ENCODE results near the gene NT5M.

The NT5M gene

GRCh38 chr17:17365476-17366110, 62.4 kb downstream of the NT5M start:
- no peak overlapping the region for H3K27ac ChIP-seq (ENCODE audit: low read depth, low read length)
- no peak overlapping the region for H3K9ac ChIP-seq (ENCODE audit: low read length)
- no peaks in the 10 kb centered on the region for H3K27me3 ChIP-seq (ENCODE audit: control insufficient read depth, insufficient read depth, low read length)
- H3K4me1 ChIP-seq (ENCODE audit: control insufficient read depth, insufficient read depth, low read length), result no peaks in the 10 kb centered on the region
- no peak overlapping the region for H3K4me3 ChIP-seq (ENCODE audit: low read length)
- no peaks in the 10 kb centered on the region for H3K36me3 ChIP-seq (ENCODE audit: control insufficient read depth, insufficient read depth, low read length)

GRCh38 chr17:17366235-17366634, 63.1 kb downstream of the NT5M start:
- no peaks in the 10 kb centered on the region for H3K36me3 ChIP-seq (ENCODE audit: control insufficient read depth, insufficient read depth, low read length)
- H3K27ac ChIP-seq (ENCODE audit: low read depth, low read length), result no peak overlapping the region
- no peaks in the 10 kb centered on the region for H3K4me1 ChIP-seq (ENCODE audit: control insufficient read depth, insufficient read depth, low read length)
- no peaks in the 10 kb centered on the region for H3K27me3 ChIP-seq (ENCODE audit: control insufficient read depth, insufficient read depth, low read length)
- H3K9ac ChIP-seq (ENCODE audit: low read length), result no peak overlapping the region
- H3K4me3 ChIP-seq (ENCODE audit: low read length), result no peak overlapping the region

- Histone ChIP-seq H3K4me3 (ENCODE audit: low read length) (no peak overlapping the region), H3K9ac (ENCODE audit: low read length) (no peak overlapping the region), H3K36me3 (ENCODE audit: control insufficient read depth, insufficient read depth, low read length) (no peaks in the 10 kb centered on the region), H3K27ac (ENCODE audit: low read depth, low read length) (no peak overlapping the region), H3K27me3 (ENCODE audit: control insufficient read depth, insufficient read depth, low read length) (no peaks in the 10 kb centered on the region), H3K4me1 (ENCODE audit: control insufficient read depth, insufficient read depth, low read length) (no peaks in the 10 kb centered on the region)
Measured at GRCh38 chr17:17366941-17367875, 64.0 kb downstream of the NT5M start.

- Histone ChIP-seq H3K4me1 (ENCODE audit: control insufficient read depth, insufficient read depth, low read length) (no peaks in the 10 kb centered on the region), H3K4me3 (ENCODE audit: low read length) (no peak overlapping the region), H3K9ac (ENCODE audit: low read length) (no peak overlapping the region), H3K27me3 (ENCODE audit: control insufficient read depth, insufficient read depth, low read length) (no peaks in the 10 kb centered on the region), H3K36me3 (ENCODE audit: control insufficient read depth, insufficient read depth, low read length) (no peaks in the 10 kb centered on the region), H3K27ac (ENCODE audit: low read depth, low read length) (no peak overlapping the region)
Measured at GRCh38 chr17:17367931-17368330, 64.8 kb downstream of the NT5M start.

- no peaks in the 10 kb centered on the region for H3K36me3 ChIP-seq (ENCODE audit: control insufficient read depth, insufficient read depth, low read length)
- no peak overlapping the region for H3K4me3 ChIP-seq (ENCODE audit: low read length)
- no peaks in the 10 kb centered on the region for H3K4me1 ChIP-seq (ENCODE audit: control insufficient read depth, insufficient read depth, low read length)
- H3K27ac ChIP-seq (ENCODE audit: low read depth, low read length), result no peak overlapping the region
- no peaks in the 10 kb centered on the region for H3K27me3 ChIP-seq (ENCODE audit: control insufficient read depth, insufficient read depth, low read length)
- no peak overlapping the region for H3K9ac ChIP-seq (ENCODE audit: low read length)
Measured at GRCh38 chr17:17370711-17371110, 67.5 kb downstream of the NT5M start.

- Histone ChIP-seq H3K9ac (ENCODE audit: low read length) (no peak overlapping the region), H3K4me3 (ENCODE audit: low read length) (no peak overlapping the region), H3K27me3 (ENCODE audit: control insufficient read depth, insufficient read depth, low read length) (no peaks in the 10 kb centered on the region), H3K4me1 (ENCODE audit: control insufficient read depth, insufficient read depth, low read length) (no peaks in the 10 kb centered on the region), H3K27ac (ENCODE audit: low read depth, low read length) (no peak overlapping the region), H3K36me3 (ENCODE audit: control insufficient read depth, insufficient read depth, low read length) (no peaks in the 10 kb centered on the region)
Measured at GRCh38 chr17:17372856-17373520, 69.8 kb downstream of the NT5M start.

- no peaks in the 10 kb centered on the region for H3K4me1 ChIP-seq (ENCODE audit: control insufficient read depth, insufficient read depth, low read length)
- no peaks in the 10 kb centered on the region for H3K36me3 ChIP-seq (ENCODE audit: control insufficient read depth, insufficient read depth, low read length)
- H3K27ac ChIP-seq (ENCODE audit: low read depth, low read length), result no peak overlapping the region
- H3K9ac ChIP-seq (ENCODE audit: low read length), result no peak overlapping the region
- no peak overlapping the region for H3K4me3 ChIP-seq (ENCODE audit: low read length)
- no peaks in the 10 kb centered on the region for H3K27me3 ChIP-seq (ENCODE audit: control insufficient read depth, insufficient read depth, low read length)
Measured at GRCh38 chr17:17375841-17376240, 72.7 kb downstream of the NT5M start.

- H3K27me3 ChIP-seq (ENCODE audit: control insufficient read depth, insufficient read depth, low read length), result no peaks in the 10 kb centered on the region
- no peaks in the 10 kb centered on the region for H3K36me3 ChIP-seq (ENCODE audit: control insufficient read depth, insufficient read depth, low read length)
- H3K4me1 ChIP-seq (ENCODE audit: control insufficient read depth, insufficient read depth, low read length), result no peaks in the 10 kb centered on the region
- no peak overlapping the region for H3K27ac ChIP-seq (ENCODE audit: low read depth, low read length)
- H3K4me3 ChIP-seq (ENCODE audit: low read length), result no peak overlapping the region
- no peak overlapping the region for H3K9ac ChIP-seq (ENCODE audit: low read length)
Measured at GRCh38 chr17:17376362-17376761, 73.2 kb downstream of the NT5M start.

GRCh38 chr17:17377071-17377967, 74.1 kb downstream of the NT5M start:
- no peaks in the 10 kb centered on the region for H3K4me1 ChIP-seq (ENCODE audit: control insufficient read depth, insufficient read depth, low read length)
- no peak overlapping the region for H3K27ac ChIP-seq (ENCODE audit: low read depth, low read length)
- no peaks in the 10 kb centered on the region for H3K36me3 ChIP-seq (ENCODE audit: control insufficient read depth, insufficient read depth, low read length)
- no peak overlapping the region for H3K9ac ChIP-seq (ENCODE audit: low read length)
- H3K27me3 ChIP-seq (ENCODE audit: control insufficient read depth, insufficient read depth, low read length), result no peaks in the 10 kb centered on the region
- H3K4me3 ChIP-seq (ENCODE audit: low read length), result no peak overlapping the region

- H3K9ac ChIP-seq (ENCODE audit: low read length), result no peak overlapping the region
- no peaks in the 10 kb centered on the region for H3K27me3 ChIP-seq (ENCODE audit: control insufficient read depth, insufficient read depth, low read length)
- H3K4me1 ChIP-seq (ENCODE audit: control insufficient read depth, insufficient read depth, low read length), result no peaks in the 10 kb centered on the region
- no peak overlapping the region for H3K4me3 ChIP-seq (ENCODE audit: low read length)
- no peak overlapping the region for H3K27ac ChIP-seq (ENCODE audit: low read depth, low read length)
- no peaks in the 10 kb centered on the region for H3K36me3 ChIP-seq (ENCODE audit: control insufficient read depth, insufficient read depth, low read length)
Measured at GRCh38 chr17:17379197-17379991, 76.2 kb downstream of the NT5M start.

GRCh38 chr17:17380145-17380925, 77.2 kb downstream of the NT5M start:
- H3K27ac ChIP-seq (ENCODE audit: low read depth, low read length), result no peak overlapping the region
- H3K36me3 ChIP-seq (ENCODE audit: control insufficient read depth, insufficient read depth, low read length), result no peaks in the 10 kb centered on the region
- H3K4me3 ChIP-seq (ENCODE audit: low read length), result no peak overlapping the region
- no peak overlapping the region for H3K9ac ChIP-seq (ENCODE audit: low read length)
- H3K4me1 ChIP-seq (ENCODE audit: control insufficient read depth, insufficient read depth, low read length), result no peaks in the 10 kb centered on the region
- H3K27me3 ChIP-seq (ENCODE audit: control insufficient read depth, insufficient read depth, low read length), result no peaks in the 10 kb centered on the region

Measured in rectal smooth muscle tissue (tissue), 1 donor.